T-cell (primary cell): ENCODE data around the gene CLEC9A. TPM values are rescaled to one million over a fixed set of nuclear protein-coding genes. Genes with fewer than 3 reads are reported as not detected.

ENCODE experiments used
- ATAC-seq, 4 experiments: fragments of 200-7000 bp in 3 of 4; fragments of 150-1000 bp in 1 of 4; cut with Tn5 transposase; replicated peaks in 1 of 4; 1 replicate in 3 of 4; 2 replicates in 1 of 4; pipeline ENCODE4 v1.10.0; 2021; ENCODE audit warnings: moderate library complexity in 3 of 4, mild to moderate bottlenecking in 2 of 4, moderate number of reproducible peaks in 1 of 4
- CTCF ChIA-PET, 2 donors: fragments of 300-600 bp; sonication (Branson Sonifier 250); formaldehyde crosslinking; loops; one replicate each; lab custom pipeline; 2022; ENCODE audit warnings: antibody characterized with exemption in 2 of 2; lab: Charles Lee
- POLR2A ChIA-PET, 2 donors: fragments of 300-600 bp; sonication (Branson Sonifier 250); formaldehyde crosslinking; loops; one replicate each; lab custom pipeline; 2022; ENCODE audit warnings: antibody characterized with exemption in 2 of 2; lab: Charles Lee
- DNase-seq, 35 experiments: peaks; one replicate each; pipeline versions ENCODE4 v3.0.0 to v3.0.0-alpha.2; 2013 to 2023
- H3K27ac ChIP-seq: one replicate; pipeline ENCODE4 v1.5.1; 2013; ENCODE audit warnings: low read length
- H3K27me3 ChIP-seq, 2 experiments: replicated peaks in 1 of 2; 1 replicate in 1 of 2; 2 replicates in 1 of 2; pipeline versions ENCODE4 v1.6.1 to v1.7.0; 2013; ENCODE audit warnings: low read length in 1 of 2, mixed read lengths in 1 of 2; ENCODE audit not compliant: control insufficient read depth in 2 of 2, insufficient read depth in 2 of 2; ENCODE audit errors: extremely low read depth in 1 of 2
- H3K36me3 ChIP-seq, 2 donors: 1 replicate in 1 of 2; 2 replicates in 1 of 2; pipeline versions ENCODE4 v1.6.1 to v1.7.0; 2013; ENCODE audit warnings: low read length in 1 of 2; ENCODE audit not compliant: control insufficient read depth in 2 of 2, insufficient read depth in 1 of 2; ENCODE audit errors: extremely low read depth in 1 of 2
- H3K4me1 ChIP-seq, 2 experiments: 1 replicate in 1 of 2; 2 replicates in 1 of 2; pipeline versions ENCODE4 v1.6.1 to v1.7.0; 2013; ENCODE audit warnings: low read length in 2 of 2, mixed read lengths in 1 of 2; ENCODE audit not compliant: insufficient read depth in 2 of 2, control insufficient read depth in 1 of 2; ENCODE audit errors: extremely low read depth in 1 of 2
- H3K4me3 ChIP-seq, 2 donors: 1 replicate in 1 of 2; 2 replicates in 1 of 2; pipeline versions ENCODE4 v1.5.1 to v1.7.0; 2013; ENCODE audit warnings: mild to moderate bottlenecking in 2 of 2, low read length in 1 of 2, moderate library complexity in 1 of 2; ENCODE audit not compliant: control insufficient read depth in 1 of 2; ENCODE audit errors: extremely low read depth in 1 of 2
- H3K9me3 ChIP-seq: 2 replicates; pipeline ENCODE4 v1.7.0; 2013
- H3K27ac Mint-ChIP-seq, 2 donors: one replicate each; pipeline ENCODE4 v1.8.0; 2020 to 2021; ENCODE audit warnings: mild to moderate bottlenecking in 2 of 2, mixed read lengths in 2 of 2
- H3K27me3 Mint-ChIP-seq, 2 donors: one replicate each; pipeline ENCODE4 v1.8.0; 2021 to 2022; ENCODE audit warnings: mixed read lengths in 2 of 2
- H3K36me3 Mint-ChIP-seq: one replicate; pipeline ENCODE4 v1.8.0; 2021; ENCODE audit warnings: mixed read lengths
- H3K4me1 Mint-ChIP-seq, 3 donors: one replicate each; pipeline ENCODE4 v1.8.0; 2020 to 2022; ENCODE audit warnings: mixed read lengths in 3 of 3, mild to moderate bottlenecking in 1 of 3
- H3K4me3 Mint-ChIP-seq, 3 donors: one replicate each; pipeline ENCODE4 v1.8.0; 2020 to 2022; ENCODE audit warnings: mild to moderate bottlenecking in 3 of 3, mixed read lengths in 3 of 3, moderate library complexity in 3 of 3
- H3K9me3 Mint-ChIP-seq, 3 donors: one replicate each; pipeline ENCODE4 v1.8.0; 2020 to 2022; ENCODE audit warnings: mixed read lengths in 3 of 3
- WGBS: methylation state at CpG from one replicate; pipeline ENCODE4 v1.1.5; 2013; ENCODE audit warnings: missing lambda C conversion rate; ENCODE audit not compliant: insufficient coverage; 5-methylcytosine and 5-hydroxymethylcytosine counted together
- total RNA-seq, 35 experiments: library from RNA in 6 of 35; stranded (reverse) in 6 of 35; fragments of 120-200 nt in 1 of 35; gene quantifications; one replicate each; pipeline versions ENCODE4 v1.2.1 to v1.2.4 and lab custom pipeline; 2013 to 2026

CLEC9A gene
- total RNA-seq, 5 donors from 2014 or later (not counting 1 experiment from before 2014, with no cell fraction given) = 0.61 TPM; not detected in 4

- Histone ChIP-seq H3K36me3 (no peaks in the 10 kb centered on the region), H3K9me3 (no peaks in the 10 kb centered on the region), H3K27ac (no peak overlapping the region), H3K4me3 (no peak overlapping the region), H3K27me3 (peaks cover 0 to 13% of the 10 kb centered on the region in 2 experiments), H3K4me1 (no peaks in the 10 kb centered on the region)
- H3K9me3 Mint-ChIP-seq = peaks cover 3 to 12% (median 9%) of the 10 kb centered on the region in 3 donors
- H3K4me3 Mint-ChIP-seq = no peak overlapping the region
- no peaks in the 10 kb centered on the region for H3K4me1 Mint-ChIP-seq
- 63% methylated on average over 4 of the region's 5 CpGs for WGBS
- ATAC-seq (no peak), DNase-seq (no peak)
- ChIA-PET CTCF (interaction anchor here in 1 of 2 donors (0.5 kb wide), 1 partner anchor 1819 kb away, joined by 3 read pairs; no protein-coding TSS in a partner anchor), POLR2A (no interaction called here)
- peaks cover 3% of the 10 kb centered on the region for H3K36me3 Mint-ChIP-seq
- peaks cover 12 to 16% of the 10 kb centered on the region in 2 donors for H3K27me3 Mint-ChIP-seq
- H3K27ac Mint-ChIP-seq = no peak overlapping the region
Measured at GRCh38 chr12:10082117-10082874, 51.8 kb downstream of the CLEC9A start.

- DNase-seq (no peak), ATAC-seq (no peak)
- Histone ChIP-seq H3K27ac (no peak overlapping the region), H3K27me3 (peaks cover 0 to 13% of the 10 kb centered on the region in 2 experiments), H3K9me3 (no peaks in the 10 kb centered on the region), H3K36me3 (no peaks in the 10 kb centered on the region), H3K4me1 (no peaks in the 10 kb centered on the region), H3K4me3 (no peak overlapping the region)
- H3K4me3 Mint-ChIP-seq = no peak overlapping the region
- peaks cover 0 to under 1% (median 0%) of the 10 kb centered on the region in 3 donors for H3K4me1 Mint-ChIP-seq
- no peak overlapping the region for H3K27ac Mint-ChIP-seq
- ChIA-PET POLR2A (interaction anchor here in 1 of 2 donors (0.6 kb wide), 1 partner anchor 281 kb away, joined by 4 read pairs; no protein-coding TSS in a partner anchor), CTCF (interaction anchor here (0.6 to 0.8 kb wide), 3 partner anchors 14 to 338 kb away, joined by 5 to 6 read pairs (median 5); partner anchors contain the start of gene CLEC1A (in 1 of the 2))
- peaks cover 3 to 12% (median 9%) of the 10 kb centered on the region in 3 donors for H3K9me3 Mint-ChIP-seq
- peaks cover 4 to 10% of the 10 kb centered on the region in 2 donors for H3K27me3 Mint-ChIP-seq
- WGBS = no CpG with 5 or more reads among the region's 6 CpGs
- H3K36me3 Mint-ChIP-seq = peaks cover 3% of the 10 kb centered on the region
Measured at GRCh38 chr12:10084733-10085132, 54.3 kb downstream of the CLEC9A start.

- Histone ChIP-seq H3K4me3 (no peak overlapping the region), H3K27ac (no peak overlapping the region), H3K9me3 (no peaks in the 10 kb centered on the region), H3K27me3 (peaks cover 0 to 12% of the 10 kb centered on the region in 2 experiments), H3K4me1 (no peaks in the 10 kb centered on the region), H3K36me3 (no peaks in the 10 kb centered on the region)
- WGBS = no CpG with 5 or more reads among the region's 3 CpGs
- no peak overlapping the region for H3K4me3 Mint-ChIP-seq
- H3K27ac Mint-ChIP-seq = no peak overlapping the region
- ChIA-PET POLR2A (no interaction called here), CTCF (no interaction called here)
- DNase-seq (no peak), ATAC-seq (no peak)
- peaks cover 3% of the 10 kb centered on the region for H3K36me3 Mint-ChIP-seq
- peaks cover 10 to 11% of the 10 kb centered on the region in 2 donors for H3K27me3 Mint-ChIP-seq
- H3K4me1 Mint-ChIP-seq = peaks cover 0 to 7% (median 2%) of the 10 kb centered on the region in 3 donors
- H3K9me3 Mint-ChIP-seq = peaks cover 3 to 12% (median 9%) of the 10 kb centered on the region in 3 donors
Measured at GRCh38 chr12:10086387-10086786, 55.9 kb downstream of the CLEC9A start.

- Histone ChIP-seq H3K36me3 (no peaks in the 10 kb centered on the region), H3K9me3 (no peaks in the 10 kb centered on the region), H3K27ac (no peak overlapping the region), H3K4me3 (no peak overlapping the region), H3K4me1 (no peaks in the 10 kb centered on the region), H3K27me3 (peaks cover 0 to 4% of the 10 kb centered on the region in 2 experiments)
- H3K27ac Mint-ChIP-seq = no peak overlapping the region
- peaks cover 0 to 7% of the 10 kb centered on the region in 2 donors for H3K27me3 Mint-ChIP-seq
- H3K9me3 Mint-ChIP-seq = peaks cover 2 to 12% (median 4%) of the 10 kb centered on the region in 3 donors
- H3K36me3 Mint-ChIP-seq = peaks cover 3% of the 10 kb centered on the region
- ChIA-PET CTCF (no interaction called here), POLR2A (no interaction called here)
- H3K4me1 Mint-ChIP-seq = peaks cover 0 to 7% (median 2%) of the 10 kb centered on the region in 3 donors
- ATAC-seq (no peak), DNase-seq (no peak)
- no peak overlapping the region for H3K4me3 Mint-ChIP-seq
Measured at GRCh38 chr12:10088031-10088430, 57.5 kb downstream of the CLEC9A start.

GRCh38 chr12:10088955-10089900, 58.7 kb downstream of the CLEC9A start:
- Mint-ChIP-seq H3K4me3 (no peak overlapping the region), H3K4me1 (peaks cover 0 to 7% (median 2%) of the 10 kb centered on the region in 3 donors), H3K9me3 (peaks cover 0 to 6% (median 4%) of the 10 kb centered on the region in 3 donors), H3K27ac (no peak overlapping the region), H3K36me3 (peaks cover 1% of the 10 kb centered on the region), H3K27me3 (peaks cover 0 to 7% of the 10 kb centered on the region in 2 donors)
- Histone ChIP-seq H3K27me3 (peaks cover 0 to 4% of the 10 kb centered on the region in 2 experiments), H3K36me3 (no peaks in the 10 kb centered on the region), H3K27ac (no peak overlapping the region), H3K4me3 (no peak overlapping the region), H3K4me1 (no peaks in the 10 kb centered on the region), H3K9me3 (no peaks in the 10 kb centered on the region)
- ChIA-PET CTCF (no interaction called here), POLR2A (interaction anchor here in 1 of 2 donors (0.6 kb wide), 1 partner anchor 162 kb away, joined by 3 read pairs; no protein-coding TSS in a partner anchor)
- whole genome bisulfite sequencing = 88% methylated on average over 2 of the region's 8 CpGs
- ATAC-seq (no peak), DNase-seq (no peak)
